ENCODE results near the gene GTF2I.

DNA sequence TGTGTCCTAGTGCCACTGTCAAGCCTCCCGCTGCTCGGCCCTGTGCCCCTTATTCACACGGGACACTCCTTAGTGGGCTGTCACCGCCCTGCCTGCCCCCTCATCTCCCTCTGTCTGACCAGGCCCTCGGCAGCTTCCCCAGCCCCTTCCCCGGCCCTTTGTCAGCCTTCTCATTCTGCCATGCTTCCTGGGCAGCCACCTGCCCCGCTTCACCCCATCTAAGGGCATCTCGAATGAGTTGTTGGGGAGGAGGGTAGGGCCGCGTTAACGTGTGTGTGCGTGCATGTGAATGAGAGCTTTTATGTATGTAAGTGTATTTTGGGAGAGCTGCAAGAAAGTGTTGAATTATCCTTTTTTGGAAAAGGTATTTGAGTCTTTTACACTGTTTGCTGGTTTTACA, 49.7 kb downstream of the GTF2I start:
- no peak for TF ChIP-seq EZH2 (IDR thresholded peaks at IDR 0.05; ENCODE audit: borderline replicate concordance, low read depth, low read length, severe bottlenecking)
- TF ChIP-seq JUN (IDR thresholded peaks at IDR 0.05; ENCODE audit: borderline replicate concordance, insufficient read depth, insufficient read length, low read depth), result no peak
- TF ChIP-seq, protein P1, sequence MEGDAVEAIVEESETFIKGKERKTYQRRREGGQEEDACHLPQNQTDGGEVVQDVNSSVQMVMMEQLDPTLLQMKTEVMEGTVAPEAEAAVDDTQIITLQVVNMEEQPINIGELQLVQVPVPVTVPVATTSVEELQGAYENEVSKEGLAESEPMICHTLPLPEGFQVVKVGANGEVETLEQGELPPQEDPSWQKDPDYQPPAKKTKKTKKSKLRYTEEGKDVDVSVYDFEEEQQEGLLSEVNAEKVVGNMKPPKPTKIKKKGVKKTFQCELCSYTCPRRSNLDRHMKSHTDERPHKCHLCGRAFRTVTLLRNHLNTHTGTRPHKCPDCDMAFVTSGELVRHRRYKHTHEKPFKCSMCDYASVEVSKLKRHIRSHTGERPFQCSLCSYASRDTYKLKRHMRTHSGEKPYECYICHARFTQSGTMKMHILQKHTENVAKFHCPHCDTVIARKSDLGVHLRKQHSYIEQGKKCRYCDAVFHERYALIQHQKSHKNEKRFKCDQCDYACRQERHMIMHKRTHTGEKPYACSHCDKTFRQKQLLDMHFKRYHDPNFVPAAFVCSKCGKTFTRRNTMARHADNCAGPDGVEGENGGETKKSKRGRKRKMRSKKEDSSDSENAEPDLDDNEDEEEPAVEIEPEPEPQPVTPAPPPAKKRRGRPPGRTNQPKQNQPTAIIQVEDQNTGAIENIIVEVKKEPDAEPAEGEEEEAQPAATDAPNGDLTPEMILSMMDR (IDR thresholded peaks at IDR 0.05; ENCODE audit: extremely low read depth in 1 of 2, insufficient read depth in 1 of 2, low read depth in 1 of 2, low read length in 2 of 2), result no peak
- TF ChIP-seq MYC (IDR thresholded peaks at IDR 0.05; ENCODE audit: low read depth, low read length), result no peak
- no peak for TF ChIP-seq POLR2A (IDR thresholded peaks at IDR 0.05; ENCODE audit: low read depth, low read length)
- TF ChIP-seq POLR2AphosphoS5 (IDR thresholded peaks at IDR 0.05; ENCODE audit: insufficient read depth, low read depth, low read length), result no peak
- TF ChIP-seq FOS (IDR thresholded peaks at IDR 0.05; ENCODE audit: borderline replicate concordance, insufficient read depth, low read length), result no peak

All from endothelial cell of umbilical vein (primary cell).